K562 (cell line): ENCODE results near the gene ASIC1. TPM values are rescaled to one million over a fixed set of nuclear protein-coding genes. Genes with fewer than 3 reads are reported as not detected.

Source experiments
- ATAC-seq: fragments of 200-7000 bp; cut with Tn5 transposase; 3 replicates; pipeline ENCODE4 v1.9.1; 2020; ENCODE audit warnings: moderate library complexity
- BruUV-seq: library from RNA; stranded (reverse); fragments of 400-500 nt; replicated peaks from 2 replicates; lab custom pipeline; 2021; lab: Mats Ljungman, UMichigan
- CTCF ChIA-PET: fragments of 300-600 bp; formaldehyde crosslinking; extraction: SDS; loops from one replicate; lab custom pipeline; 2021; ENCODE audit warnings: low intra/inter-chr PET ratio; lab: Yijun Ruan, JAX
- POLR2A ChIA-PET: fragments of 300-600, 350-650 bp; sonication (Branson Sonifier 250); formaldehyde crosslinking; extraction: SDS; loops from one replicate; lab custom pipeline; 2021; ENCODE audit warnings: antibody characterized with exemption, inconsistent platforms; lab: Yijun Ruan, JAX
- DNase-seq, 4 experiments: peaks; one replicate each; pipeline versions ENCODE4 v3.0.0 to v3.0.0-alpha.2; 2011 to 2018; ENCODE audit warnings: low spot score in 3 of 4, mixed read lengths in 3 of 4; ENCODE audit errors: extremely low read depth in 1 of 4
- FAIRE-seq: peaks from 2 replicates; lab custom pipeline; 2011; peaks lifted over from hg19 to GRCh38; lab: Jason Lieb, UNC
- H2AFZ ChIP-seq: 2 replicates; pipeline ENCODE4 v1.6.0; 2011; ENCODE audit warnings: low read depth, low read length, control low read depth, inconsistent platforms
- H3K27ac ChIP-seq: fragments of 200-600 bp; 3 replicates; pipeline ENCODE4 v1.8.0; 2011; ENCODE audit warnings: low read depth, mild to moderate bottlenecking, control low read depth, inconsistent platforms, low read length, moderate library complexity, mixed read lengths; ENCODE audit errors: extremely low read depth
- H3K27me3 ChIP-seq, 2 experiments: fragments of 300-600 bp in 1 of 2; 2 replicates in 1 of 2; 3 replicates in 1 of 2; pipeline versions ENCODE4 v1.6.0 to v1.8.0; 2011; ENCODE audit warnings: inconsistent platforms in 2 of 2, low read length in 2 of 2, mild to moderate bottlenecking in 1 of 2, mixed read lengths in 1 of 2, moderate library complexity in 1 of 2; ENCODE audit not compliant: control insufficient read depth in 2 of 2, insufficient read depth in 2 of 2
- H3K36me3 ChIP-seq: fragments of 300-600 bp; 3 replicates; pipeline ENCODE4 v1.8.0; 2011; ENCODE audit warnings: mild to moderate bottlenecking, low read length, inconsistent platforms; ENCODE audit not compliant: control insufficient read depth, insufficient read depth
- H3K4me1 ChIP-seq, 2 experiments: fragments of 200-600 bp in 1 of 2; replicated peaks in 1 of 2; 2 replicates in 1 of 2; 3 replicates in 1 of 2; pipeline versions ENCODE4 v1.5.1 to v1.8.0; 2011; ENCODE audit warnings: inconsistent platforms in 2 of 2, low read length in 2 of 2, mild to moderate bottlenecking in 1 of 2, mixed read lengths in 1 of 2, moderate library complexity in 1 of 2; ENCODE audit not compliant: control insufficient read depth in 2 of 2, insufficient read depth in 2 of 2
- H3K4me2 ChIP-seq: 2 replicates; pipeline ENCODE4 v1.6.1; 2011; ENCODE audit warnings: low read length, control low read depth, inconsistent platforms, mixed read lengths; ENCODE audit not compliant: insufficient read depth
- H3K4me3 ChIP-seq: fragments of 200-600 bp; sonication (generic), shearing (Covaris generic); 2 replicates; pipeline ENCODE4 v1.5.1; 2016; ENCODE audit warnings: control low read depth, inconsistent platforms
- H3K79me2 ChIP-seq: fragments of 200-600 bp; 3 replicates; pipeline ENCODE4 v1.8.0; 2011; ENCODE audit warnings: low read length, inconsistent platforms; ENCODE audit not compliant: control insufficient read depth, insufficient read depth
- H3K9ac ChIP-seq, 2 experiments: 2 replicates each; pipeline versions ENCODE4 v1.6.0 to v1.6.1; 2011; ENCODE audit warnings: low read depth in 2 of 2, low read length in 2 of 2, control low read depth in 1 of 2, inconsistent platforms in 1 of 2, mild to moderate bottlenecking in 1 of 2, mixed read lengths in 1 of 2; ENCODE audit not compliant: insufficient read depth in 1 of 2
- H3K9me1 ChIP-seq: one replicate; pipeline ENCODE4 v1.6.0; 2011; ENCODE audit warnings: inconsistent platforms, mild to moderate bottlenecking, low read length, moderate library complexity; ENCODE audit not compliant: control insufficient read depth, insufficient read depth
- H3K9me3 ChIP-seq: replicated peaks from 2 replicates; pipeline ENCODE4 v1.5.1; 2011; ENCODE audit warnings: low read depth, low read length, inconsistent platforms; ENCODE audit not compliant: control insufficient read depth, insufficient read depth
- H4K20me1 ChIP-seq: replicated peaks from 2 replicates; pipeline ENCODE4 v1.6.1; 2011; ENCODE audit warnings: low read length, inconsistent platforms, mixed read lengths; ENCODE audit not compliant: control insufficient read depth, insufficient read depth
- ESRRA ChIP-seq: fragments of 450-650 bp; IDR thresholded peaks from 2 replicates; pipeline ENCODE4 v1.6.1; 2014; ENCODE audit warnings: low read depth, mild to moderate bottlenecking, moderate library complexity, borderline replicate concordance
- GTF2B ChIP-seq: IDR thresholded peaks from 2 replicates; pipeline ENCODE4 v1.6.1; 2011; ENCODE audit not compliant: insufficient read length; ENCODE audit errors: extremely low read depth
- HES1 ChIP-seq: fragments of 450-650 bp; IDR thresholded peaks from 2 replicates; pipeline ENCODE4 v1.6.1; 2016; ENCODE audit warnings: low read depth, mild to moderate bottlenecking, moderate library complexity
- HINFP ChIP-seq: fragments of 450-650 bp; conservative IDR thresholded peaks from 2 replicates; pipeline ENCODE4 v1.6.1; 2016; ENCODE audit warnings: missing genetic modification characterization, low read depth, mild to moderate bottlenecking, control low read depth, missing compliant biosample characterization
- MBD1 ChIP-seq: fragments of 250-450 bp; sonication (Bioruptor Pico); IDR thresholded peaks from 2 replicates; pipeline ENCODE4 v1.8.0; 2022; ENCODE audit warnings: inconsistent platforms
- POLR2B ChIP-seq: fragments of 450-650 bp; IDR thresholded peaks from 2 replicates; pipeline ENCODE4 v1.6.1; 2018; ENCODE audit warnings: low read depth; ENCODE audit not compliant: partially characterized antibody
- POLR3G ChIP-seq: IDR thresholded peaks from 2 replicates; pipeline ENCODE4 v1.6.1; 2011; ENCODE audit not compliant: insufficient read length, insufficient replicate concordance; ENCODE audit errors: extremely low read depth
- PRMT5 ChIP-seq: sonication (generic); formaldehyde crosslinking; IDR thresholded peaks from 2 replicates; pipeline ENCODE4 v1.5.0; 2020; ENCODE audit warnings: missing genetic modification reagents
- SIX5 ChIP-seq, 2 experiments: IDR thresholded peaks; 2 replicates each; pipeline ENCODE4 v1.6.1; 2011; ENCODE audit warnings: low read length in 2 of 2, borderline replicate concordance in 1 of 2, low read depth in 1 of 2, mild to moderate bottlenecking in 1 of 2, moderate library complexity in 1 of 2; ENCODE audit not compliant: insufficient read depth in 1 of 2
- TCF3 ChIP-seq: sonication (generic); formaldehyde crosslinking; IDR thresholded peaks from 2 replicates; pipeline ENCODE4 v1.4.0; 2020; ENCODE audit warnings: mild to moderate bottlenecking, missing genetic modification reagents
- TRIM24 ChIP-seq, 2 experiments: fragments of 450-650 bp; IDR thresholded peaks; 2 replicates each; pipeline ENCODE4 v1.6.1; 2016
- ZBTB1 ChIP-seq: sonication (generic); formaldehyde crosslinking; IDR thresholded peaks from 2 replicates; pipeline ENCODE4 v1.8.1; 2023; ENCODE audit warnings: missing genetic modification reagents, low read depth, mild to moderate bottlenecking, borderline replicate concordance
- ZFP91 ChIP-seq: sonication (generic); formaldehyde crosslinking; IDR thresholded peaks from 2 replicates; pipeline ENCODE4 v1.8.0; 2022; ENCODE audit warnings: mild to moderate bottlenecking, missing genetic modification reagents
- ZNF778 ChIP-seq: fragments of 450-650 bp; formaldehyde crosslinking; IDR thresholded peaks from 2 replicates; pipeline ENCODE4 v1.4.0; 2020; ENCODE audit warnings: mild to moderate bottlenecking, moderate library complexity
- WGBS: fragments of 100-300 bp; shearing (Covaris generic); methylation state at CpG from one replicate; pipeline ENCODE4 v1.1.6; 2016; ENCODE audit warnings: low coverage, mixed read lengths; ENCODE audit not compliant: insufficient coverage; ENCODE audit errors: missing lambda C conversion rate; 5-methylcytosine and 5-hydroxymethylcytosine counted together
- in situ Hi-C: fragments of 300-500 bp; cut with MboI; formaldehyde crosslinking; loops from 4 replicates; pipeline ENCODE4 v1.15.0; 2018; ENCODE audit warnings: inconsistent platforms, mixed read lengths
- intact Hi-C: fragments of 100-400 bp; cut with micrococcal nuclease; formaldehyde crosslinking; loops from 2 replicates; pipeline ENCODE4 v1.14.2; 2022
- polyA plus RNA-seq, 8 experiments: library from polyadenylated mRNA; depleted of rRNA in 4 of 8; stranded (reverse) in 5 of 8; unstranded in 3 of 8; fragments of >200 nt; fragmentation: Nextera tagmentation in 2 of 8; fragmentation: Illumina TruSeq in 1 of 8; extraction: Ambion mirVana in 2 of 8; extraction: Trizol in 1 of 8; gene quantifications; 2 replicates each; pipeline versions ENCODE4 v1.2.1 to v1.2.3, GENCODE V29; 2011 to 2014; ENCODE audit warnings: inconsistent platforms in 1 of 8, missing spikeins in 1 of 8
- total RNA-seq, 7 experiments: library from RNA; depleted of rRNA in 6 of 7; stranded (reverse); fragments of >200 nt in 6 of 7; fragmentation: Illumina TruSeq in 2 of 7; extraction: Trizol in 2 of 7; gene quantifications; 2 replicates each; pipeline versions ENCODE4 v1.2.1 to v1.2.3, GENCODE V29; 2011 to 2021; ENCODE audit warnings: low replicate concordance in 1 of 7

The ASIC1 gene
- total and polyA plus RNA-seq, 9 of the 15 experiments (the other 6 are each of a cell fraction or from before 2014, with no cell fraction given): 0.01 to 1.7 (median 0.45) TPM

- intact Hi-C loops: no loop called here
- no peak overlapping the region for H3K4me3 ChIP-seq
- no peak for TF ChIP-seq PRMT5 (CRISPR knock-in tag)
- no peak for TF ChIP-seq HINFP (tag)
- TF ChIP-seq ZNF778: no peak
- TF ChIP-seq TCF3 (CRISPR knock-in tag): peak; percentile 35; the same call in 1 of the 2 replicates
- no peak for TF ChIP-seq ZFP91
- TF ChIP-seq ESRRA: no peak
- no peak for TF ChIP-seq SIX5 (IDR thresholded peaks at IDR 0.05; ENCODE audit: borderline replicate concordance in 1 of 2, insufficient read depth in 1 of 2, low read depth in 1 of 2, low read length in 2 of 2)
- TF ChIP-seq ZBTB1 (CRISPR knock-in tag): no peak
- TF ChIP-seq TRIM24 (IDR thresholded peaks at IDR 0.05): peak in 1 of 2 experiments; percentile 33; a peak in 1 of 4 replicates
- TF ChIP-seq GTF2B: no peak
- TF ChIP-seq HES1: 0 out of 2 replicates have a peak, but pooled peaks have one; percentile 30
- TF ChIP-seq MBD1 (CRISPR knock-in tag): no peak
- TF ChIP-seq POLR2B: peak; percentile 33
- no peak for TF ChIP-seq POLR3G
These were observed 38.4 kb upstream of the ASIC1 start for GRCh38 chr12:50018968-50019367.

More at GRCh38 chr12:50018968-50019367, 38.4 kb upstream of the ASIC1 start:
- Histone ChIP-seq H3K4me2 (no peak overlapping the region), H4K20me1 (0 out of 2 replicates have a peak, but pooled peaks cover 4% of the 10 kb centered on the region), H3K27ac (no peak overlapping the region), H3K9ac (no peak overlapping the region), H3K4me1 (peaks cover 8 to 13% of the 10 kb centered on the region in 2 experiments; a peak in 4 of 5 replicates), H3K79me2 (peaks cover 87% of the 10 kb centered on the region), H3K9me3 (no peaks in the 10 kb centered on the region), H2AFZ (no peak overlapping the region), H3K36me3 (peaks cover 63% of the 10 kb centered on the region), H3K9me1 (no peaks in the 10 kb centered on the region), H3K27me3 (no peaks in the 10 kb centered on the region)
- ChIA-PET POLR2A (interaction anchor here (0.7 to 1.0 kb wide), 2 partner anchors 35 to 89 kb away, joined by 4 to 5 read pairs; no protein-coding TSS in a partner anchor), CTCF (no interaction called here)
- DNase-seq: peak in 2 of 4 experiments; percentile 35 to 49
- no TSS peak for BruUV-seq
- WGBS: 44% methylated on average over 2 of the region's 2 CpGs
- ATAC-seq: peak; percentile 76
- no peak for FAIRE-seq
- in situ Hi-C loops: no loop called here
